Keratinocyte (primary cell): ENCODE results near the gene ENO1. TPM values are rescaled to one million over a fixed set of nuclear protein-coding genes. Genes with fewer than 3 reads are reported as not detected.
A peak's percentile ranks its signal among the peaks of the same experiment; 100 is the strongest.
"Not testable (repeated sequence)": the region's sequence is repeated elsewhere in the genome, so short reads cannot be mapped to it uniquely, and the experiment has no call there.

ENCODE experiments used
- DNase-seq: peaks from one replicate; pipeline ENCODE4 v3.0.0-alpha.2; 2011; ENCODE audit warnings: low read depth, missing footprints, low spot score
- FAIRE-seq: peaks from 2 replicates; lab custom pipeline; 2011; peaks lifted over from hg19 to GRCh38; lab: Jason Lieb, UNC
- H2AFZ ChIP-seq: 2 replicates; pipeline ENCODE4 v1.6.0; 2012; ENCODE audit warnings: low read length, control low read depth, inconsistent platforms; ENCODE audit not compliant: control insufficient read depth
- H3K27ac ChIP-seq: 2 replicates; pipeline ENCODE4 v1.5.1; 2011; ENCODE audit warnings: low read length; ENCODE audit not compliant: control insufficient read depth, insufficient read depth
- H3K27me3 ChIP-seq: 3 replicates; pipeline ENCODE4 v1.6.0; 2011; ENCODE audit warnings: low read length; ENCODE audit not compliant: control insufficient read depth, insufficient read depth; ENCODE audit errors: extremely low read depth
- H3K36me3 ChIP-seq, 2 experiments: 2 replicates in 1 of 2; 3 replicates in 1 of 2; pipeline ENCODE4 v1.5.1; 2011; ENCODE audit warnings: low read length in 2 of 2, mild to moderate bottlenecking in 1 of 2; ENCODE audit not compliant: control insufficient read depth in 2 of 2, insufficient read depth in 2 of 2; ENCODE audit errors: extremely low read depth in 1 of 2
- H3K4me1 ChIP-seq: 3 replicates; pipeline ENCODE4 v1.5.1; 2011; ENCODE audit warnings: low read length; ENCODE audit not compliant: control insufficient read depth, insufficient read depth; ENCODE audit errors: extremely low read depth
- H3K4me2 ChIP-seq: 3 replicates; pipeline ENCODE4 v1.6.0; 2011; ENCODE audit warnings: low read depth, low read length; ENCODE audit not compliant: control insufficient read depth, insufficient read depth; ENCODE audit errors: extremely low read depth
- H3K4me3 ChIP-seq, 3 experiments: fragments of 200-600 bp in 1 of 3; sonication (generic) in 1 of 3; 2 replicates in 2 of 3; 3 replicates in 1 of 3; pipeline ENCODE4 v1.5.1; 2011 to 2016; ENCODE audit warnings: low read length in 3 of 3, mild to moderate bottlenecking in 3 of 3, control low read depth in 2 of 3, inconsistent platforms in 1 of 3, low read depth in 1 of 3, mixed read lengths in 1 of 3, mixed run types in 1 of 3, moderate library complexity in 1 of 3; ENCODE audit not compliant: control insufficient read depth in 2 of 3, insufficient read depth in 2 of 3; ENCODE audit errors: extremely low read depth in 1 of 3
- H3K79me2 ChIP-seq: 2 replicates; pipeline ENCODE4 v1.6.0; 2012; ENCODE audit warnings: low read length; ENCODE audit not compliant: control insufficient read depth, insufficient read depth
- H3K9ac ChIP-seq: 3 replicates; pipeline ENCODE4 v1.6.0; 2011; ENCODE audit warnings: low read length; ENCODE audit not compliant: control insufficient read depth, insufficient read depth; ENCODE audit errors: extremely low read depth
- H3K9me1 ChIP-seq: 3 replicates; pipeline ENCODE4 v1.6.0; 2011; ENCODE audit warnings: low read length; ENCODE audit not compliant: control insufficient read depth, insufficient read depth; ENCODE audit errors: extremely low read depth
- H3K9me3 ChIP-seq: 2 replicates; pipeline ENCODE4 v1.5.1; 2012; ENCODE audit warnings: low read depth, low read length; ENCODE audit not compliant: control insufficient read depth
- H4K20me1 ChIP-seq: 3 replicates; pipeline ENCODE4 v1.6.0; 2011; ENCODE audit warnings: low read length; ENCODE audit not compliant: control insufficient read depth, insufficient read depth; ENCODE audit errors: extremely low read depth
- CTCF ChIP-seq, 3 experiments: IDR thresholded peaks in 1 of 3; conservative IDR thresholded peaks in 1 of 3; optimal IDR thresholded peaks in 1 of 3; 2 replicates in 2 of 3; 3 replicates in 1 of 3; pipeline versions ENCODE3 to v1.5.1; 2011; ENCODE audit warnings: low read length in 3 of 3, mild to moderate bottlenecking in 3 of 3, moderate library complexity in 2 of 3, control low read depth in 1 of 3, inconsistent platforms in 1 of 3; ENCODE audit not compliant: insufficient read depth in 2 of 3; ENCODE audit errors: extremely low read depth in 1 of 3
- EZH2 ChIP-seq: IDR thresholded peaks from one replicate; pipeline ENCODE4 v1.6.1; 2012; ENCODE audit warnings: inconsistent platforms, mild to moderate bottlenecking, low read length, moderate library complexity
- dilution Hi-C: fragments of 300-500 bp; cut with MboI; formaldehyde crosslinking; loops from one replicate; pipeline ENCODE4 v1.7.0; 2020; ENCODE audit warnings: low sequenced_read_pairs; ENCODE audit not compliant: extremely low pct_ligation_motif_present
- polyA plus RNA-seq, 5 experiments: library from polyadenylated mRNA; depleted of rRNA in 3 of 5; stranded (reverse) in 3 of 5; stranded (forward) in 1 of 5; unstranded in 1 of 5; fragments of >200 nt; gene quantifications; 1 replicate in 1 of 5; 2 replicates in 3 of 5; 3 replicates in 1 of 5; pipeline versions ENCODE4 v1.2.1 to v1.2.3, GENCODE V29; 2011 to 2012; ENCODE audit warnings: missing spikeins in 2 of 5, low read depth in 1 of 5, low replicate concordance in 1 of 5

Gene ENO1
- polyA plus RNA-seq, 1 donor (not counting 4 experiments of a cell fraction or from before 2014, with no cell fraction given): 1,908 TPM

- Histone ChIP-seq H3K9ac (no peak overlapping the region), H3K4me1 (peaks cover 21% of the 10 kb centered on the region), H2AFZ (no peak overlapping the region), H3K27me3 (no peaks in the 10 kb centered on the region), H3K4me3 (no peak overlapping the region), H3K4me2 (no peak overlapping the region), H3K27ac (no peak overlapping the region), H3K9me3 (no peaks in the 10 kb centered on the region), H3K9me1 (no peaks in the 10 kb centered on the region), H3K79me2 (peaks cover 8% of the 10 kb centered on the region), H3K36me3 (no peaks in the 10 kb centered on the region), H4K20me1 (no peaks in the 10 kb centered on the region)
- DNase-seq: no peak
- FAIRE-seq: no peak
- TF ChIP-seq EZH2: no peak
- no peak for TF ChIP-seq CTCF (optimal IDR thresholded peaks at IDR 0.05 in 1 of 3, IDR thresholded peaks at IDR 0.05 in 1 of 3, conservative IDR thresholded peaks at IDR 0.05 in 1 of 3; ENCODE audit: extremely low read depth in 1 of 3, insufficient read depth in 2 of 3, low read length in 3 of 3)
- dilution Hi-C loops: no loop called here
Observed at GRCh38 chr1:8821084-8821483, 57.4 kb downstream of the ENO1 start.

GRCh38 chr1:8818789-8819188, 59.7 kb downstream of the ENO1 start:
- not testable (repeated sequence) for FAIRE-seq

GRCh38 chr1:8818325-8818775, 60.1 kb downstream of the ENO1 start:
- H3K4me1 ChIP-seq: peaks cover 29% of the 10 kb centered on the region
- H3K27me3 ChIP-seq: no peaks in the 10 kb centered on the region
- H2AFZ ChIP-seq: peak overlapping the region; percentile 73
- no peaks in the 10 kb centered on the region for H3K36me3 ChIP-seq
- H3K27ac ChIP-seq: peak overlapping the region; percentile 93
- H3K4me2 ChIP-seq: peak overlapping the region; percentile 99
- H3K4me3 ChIP-seq: peak overlapping the region; percentile 76 to 91 (median 81)
- peak; percentile 48 for FAIRE-seq
- H3K9me1 ChIP-seq: no peaks in the 10 kb centered on the region
- H3K9ac ChIP-seq: peak overlapping the region; percentile 98
- no peak for DNase-seq
- no peaks in the 10 kb centered on the region for H4K20me1 ChIP-seq
- peaks cover 24% of the 10 kb centered on the region for H3K79me2 ChIP-seq
- H3K9me3 ChIP-seq: no peaks in the 10 kb centered on the region
- dilution Hi-C loops: no loop called here
- no peak for TF ChIP-seq CTCF (optimal IDR thresholded peaks at IDR 0.05 in 1 of 3, IDR thresholded peaks at IDR 0.05 in 1 of 3, conservative IDR thresholded peaks at IDR 0.05 in 1 of 3; ENCODE audit: extremely low read depth in 1 of 3, insufficient read depth in 2 of 3, low read length in 3 of 3)
- no peak for TF ChIP-seq EZH2

More at GRCh38 chr1:8818789-8819188, 59.7 kb downstream of the ENO1 start:
- H3K9me3 ChIP-seq, H3K27me3 ChIP-seq, H2AFZ ChIP-seq, H3K36me3 ChIP-seq, H3K9ac ChIP-seq, dilution Hi-C loops, H4K20me1 ChIP-seq, H3K9me1 ChIP-seq, H3K27ac ChIP-seq, DNase-seq: not testable (repeated sequence)
- peaks cover 24% of the 10 kb centered on the region for H3K79me2 ChIP-seq
- H3K4me2 ChIP-seq: peak overlapping the region; percentile 99
- peak overlapping the region in 1 of 3 experiments; percentile 76 for H3K4me3 ChIP-seq
- peaks cover 28% of the 10 kb centered on the region for H3K4me1 ChIP-seq
